ENCODE data around the gene ATP6V0C.

GRCh38 chr16:2520784-2521531, 7.2 kb downstream of the ATP6V0C start:
- TF ChIP-seq EZH2 (IDR thresholded peaks at IDR 0.05; ENCODE audit: borderline replicate concordance, low read length) (no peak), CTCF (IDR thresholded peaks at IDR 0.05; ENCODE audit: low read length) (no peak)

Measured in OCI-LY1 (cell line).